ENCODE data around the gene TMEM186. TPM values are rescaled to one million over a fixed set of nuclear protein-coding genes. Genes with fewer than 3 reads are reported as not detected.
"Not testable (repeated sequence)": the region's sequence is repeated elsewhere in the genome, so short reads cannot be mapped to it uniquely, and the experiment has no call there.

Gene TMEM186
- total RNA-seq, 1 donor from 2014 or later, result 5.8 TPM

DNA sequence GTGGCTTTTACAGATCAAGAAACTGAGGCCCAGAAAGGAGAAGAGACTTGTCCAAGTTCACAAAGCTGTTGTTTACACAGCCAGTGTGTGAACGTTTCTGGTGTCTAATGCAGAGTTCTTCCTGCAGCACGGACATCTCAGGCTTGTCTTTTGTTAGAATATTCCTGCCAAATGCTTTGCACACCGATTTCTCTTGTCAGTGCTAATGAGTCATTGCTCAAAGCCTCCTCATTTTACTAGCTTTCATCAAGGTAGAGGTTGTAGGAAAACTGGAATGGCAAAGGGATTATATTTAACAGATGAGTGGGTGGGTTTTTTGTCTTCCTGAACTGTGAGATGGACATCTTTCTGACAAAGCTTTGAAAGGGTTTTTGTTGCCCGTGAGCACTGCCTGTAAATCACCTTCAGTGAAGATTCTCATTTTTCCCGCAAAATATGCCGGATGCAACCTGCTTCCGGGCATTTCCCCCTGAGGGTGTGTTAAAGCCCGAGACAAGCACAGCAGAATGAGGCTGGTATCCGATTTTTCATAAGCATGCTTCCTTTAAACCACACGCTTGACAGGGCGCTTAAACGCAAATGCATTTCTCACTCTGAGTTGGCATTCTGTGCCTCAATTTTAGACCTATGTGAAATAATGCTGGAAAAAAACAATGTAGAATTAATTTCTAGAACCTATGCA lies 14.9 kb upstream of the TMEM186 start:
- DNase-seq, result no peak

DNA sequence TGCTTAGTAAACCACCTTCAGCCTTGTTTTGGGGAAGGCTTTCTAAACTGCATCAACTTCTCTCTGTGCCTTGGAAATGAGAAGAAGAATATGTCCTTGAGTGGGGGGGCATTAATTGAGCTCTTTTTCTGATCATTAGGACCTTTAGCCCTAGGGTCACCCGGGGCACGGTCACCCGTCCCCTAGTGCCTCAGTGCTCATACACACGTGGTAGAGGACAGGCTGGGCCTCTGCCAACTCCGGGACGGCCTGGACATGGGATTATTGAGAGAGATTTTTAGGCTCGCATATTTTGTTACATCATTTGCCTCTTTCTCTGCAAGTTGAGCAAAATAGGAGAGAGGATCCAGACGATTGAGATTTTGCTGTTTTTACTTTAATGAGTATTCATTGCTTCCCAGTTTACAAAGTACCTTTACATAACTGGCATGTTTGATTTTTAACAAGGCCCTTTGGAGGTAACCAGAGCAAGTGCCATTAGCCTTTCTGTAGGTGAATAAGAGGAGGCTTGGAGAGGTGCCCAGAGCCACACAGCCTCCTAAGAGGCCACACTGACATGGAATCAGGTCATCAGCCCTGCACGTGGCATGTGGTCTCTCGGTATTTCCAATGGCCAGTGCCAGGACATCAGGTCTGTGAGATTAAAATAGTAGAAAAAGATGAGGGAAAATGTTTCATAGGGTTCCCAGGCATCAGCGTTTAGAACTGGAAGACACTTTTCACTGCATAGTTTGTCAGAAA lies 11.3 kb upstream of the TMEM186 start:
- no peak for DNase-seq

- DNase-seq, result no peak
These were observed 10.6 kb upstream of the TMEM186 start for GRCh38 chr16:8808009-8808408.

GRCh38 chr16:8807189-8807588 lies 9.8 kb upstream of the TMEM186 start:
- no peak for DNase-seq

DNA sequence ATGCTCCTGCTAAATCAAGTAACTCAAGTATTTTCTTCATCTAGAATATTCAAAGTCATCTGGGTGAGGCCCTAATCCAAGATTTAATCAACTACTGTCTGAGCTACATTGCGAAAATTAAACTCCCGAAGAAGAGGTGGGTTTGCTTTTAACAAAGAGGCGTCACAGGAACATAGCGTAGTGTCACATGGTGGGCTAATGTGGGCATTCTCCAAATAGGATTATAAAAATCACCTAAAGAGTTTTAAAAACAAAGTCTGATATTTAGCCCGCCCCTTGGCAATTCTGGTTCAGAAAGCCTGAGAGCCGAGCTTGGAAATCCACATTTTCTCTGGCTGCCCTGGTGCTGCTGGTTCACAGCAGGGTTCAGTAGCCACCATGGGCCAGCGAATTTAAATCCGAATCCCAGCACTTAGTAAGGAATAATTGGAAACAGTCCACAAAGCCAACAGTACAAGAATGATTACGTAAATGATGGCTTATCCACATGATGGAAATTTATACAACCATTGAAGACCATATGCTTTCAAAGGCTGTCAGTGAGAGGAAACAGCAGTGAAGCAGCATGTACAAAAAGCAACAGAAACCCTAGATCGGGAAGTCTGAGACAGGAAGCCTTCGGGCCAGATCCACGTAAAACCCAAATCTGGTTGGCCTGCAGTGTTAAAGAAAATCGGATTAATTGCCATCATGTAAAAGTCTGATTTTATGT lies 9.0 kb upstream of the TMEM186 start:
- no peak for DNase-seq

- no peak for DNase-seq
These were observed 6.9 kb upstream of the TMEM186 start for GRCh38 chr16:8804313-8804712.

- not testable (repeated sequence) for DNase-seq
These were observed 6.3 kb upstream of the TMEM186 start for GRCh38 chr16:8803733-8804132.

- DNase-seq, result no peak
These were observed 4.3 kb upstream of the TMEM186 start for GRCh38 chr16:8801701-8802100.

DNA sequence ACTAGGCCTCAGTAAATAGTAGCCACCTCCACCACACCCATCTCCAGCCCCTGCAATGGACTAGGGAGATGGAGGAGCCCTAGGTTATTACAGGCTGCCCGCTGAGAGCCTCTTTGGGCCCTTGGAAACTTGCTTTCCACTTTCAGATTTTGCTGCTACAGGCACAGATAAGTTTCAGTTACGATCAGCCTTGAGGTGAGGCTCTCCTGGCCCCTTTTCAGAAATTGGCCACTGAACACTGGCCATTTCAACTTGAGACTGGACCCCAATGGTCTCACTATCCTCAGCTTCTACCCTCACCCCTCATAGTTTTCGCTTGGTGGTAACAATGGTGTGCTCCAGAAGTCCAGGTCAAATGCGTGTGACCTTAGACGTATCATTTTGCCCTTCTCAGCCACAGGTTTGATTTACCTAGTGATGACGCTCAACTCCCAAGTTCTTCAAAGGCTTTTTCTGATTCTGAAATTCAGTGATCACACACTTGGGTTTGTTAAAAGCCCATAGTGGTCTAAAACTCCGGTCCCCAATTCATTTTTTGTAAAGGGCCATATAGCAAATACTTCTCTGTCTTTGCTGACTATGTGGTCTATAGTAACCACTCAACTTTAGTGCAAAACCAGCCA lies 1.2 kb upstream of the TMEM186 start:
- DNase-seq, result no peak

DNA sequence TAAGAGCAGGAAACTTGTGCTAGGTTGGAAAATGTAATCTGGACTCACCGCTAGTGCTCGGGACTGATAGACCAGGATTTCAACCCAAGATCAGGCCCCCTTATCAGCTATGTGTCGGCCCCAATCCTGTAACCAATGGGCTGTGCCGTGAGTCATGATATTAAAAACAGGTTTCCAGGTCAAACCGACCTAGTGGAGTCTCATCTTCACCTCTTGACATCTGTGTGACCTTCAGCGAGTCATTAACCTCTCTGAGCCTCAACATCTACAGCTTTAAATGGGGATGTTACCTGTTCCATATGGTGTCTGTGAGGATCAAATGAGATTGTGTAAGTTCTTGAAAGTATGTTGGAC lies 712 bp upstream of the TMEM186 start:
- DNase-seq, result no peak

DNA sequence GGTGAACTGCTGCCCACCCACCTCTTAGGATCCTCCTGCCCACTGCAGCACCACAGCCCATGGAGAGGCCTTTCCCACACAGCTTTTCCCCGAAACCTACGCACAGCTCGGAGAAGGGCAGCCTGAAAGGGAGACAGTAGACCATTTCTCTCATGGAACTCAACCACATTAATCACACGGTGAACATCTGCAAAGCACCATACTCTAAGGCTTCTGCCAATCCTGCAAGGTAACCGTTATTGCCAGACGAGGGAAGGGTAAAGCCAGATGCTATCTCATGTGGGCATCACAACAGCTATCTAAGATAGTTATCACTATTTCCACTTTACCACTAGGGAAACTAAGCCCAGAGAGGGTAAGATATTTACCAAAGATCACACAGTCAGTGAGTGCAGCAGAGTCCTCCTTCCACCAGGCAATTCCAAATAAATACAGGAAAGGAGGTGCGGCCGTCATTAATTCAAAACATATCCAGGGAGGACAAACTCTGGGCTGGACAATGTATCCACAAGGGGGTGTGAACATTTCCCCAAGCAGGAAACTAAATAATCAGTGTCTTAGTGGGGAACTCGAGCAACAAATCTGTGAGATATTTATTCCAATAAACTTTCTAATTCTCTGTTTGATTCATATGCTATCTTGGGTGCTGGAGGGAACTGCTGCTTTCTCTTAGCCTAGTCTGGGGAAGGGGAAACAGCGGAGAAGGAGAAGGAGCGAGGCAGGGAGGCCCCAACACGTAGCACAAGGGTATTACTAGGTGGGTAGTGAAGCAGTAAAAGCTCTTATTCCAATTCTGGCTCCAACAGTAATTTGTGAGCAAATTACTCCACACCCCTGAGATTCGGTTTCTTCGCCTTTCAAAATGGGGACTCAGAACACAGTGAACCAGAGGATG lies 723 bp downstream of the TMEM186 start:
- DNase-seq, result no peak

DNA sequence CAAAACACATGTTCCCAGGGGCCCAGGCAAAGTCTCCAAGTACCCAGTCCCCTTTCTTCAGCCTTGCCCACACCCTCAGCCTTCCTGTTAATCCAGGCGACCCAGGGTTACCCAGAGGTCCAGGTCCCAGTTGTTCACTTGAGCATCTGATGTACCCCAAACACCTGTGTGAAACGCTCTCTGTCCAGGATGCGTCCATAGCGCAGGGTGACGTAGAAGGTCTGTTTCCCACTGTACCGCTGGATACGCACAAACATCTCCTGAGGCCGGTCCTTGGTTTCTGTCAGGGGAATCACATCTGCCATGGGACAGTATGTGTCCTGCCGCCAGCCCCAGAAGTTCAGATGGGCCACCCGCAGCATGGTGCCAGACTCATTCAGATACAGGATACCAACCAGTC lies 1.6 kb downstream of the TMEM186 start:
- DNase-seq, result no peak

GRCh38 chr16:8795091-8795490 lies 2.3 kb downstream of the TMEM186 start:
- no peak for DNase-seq

DNA sequence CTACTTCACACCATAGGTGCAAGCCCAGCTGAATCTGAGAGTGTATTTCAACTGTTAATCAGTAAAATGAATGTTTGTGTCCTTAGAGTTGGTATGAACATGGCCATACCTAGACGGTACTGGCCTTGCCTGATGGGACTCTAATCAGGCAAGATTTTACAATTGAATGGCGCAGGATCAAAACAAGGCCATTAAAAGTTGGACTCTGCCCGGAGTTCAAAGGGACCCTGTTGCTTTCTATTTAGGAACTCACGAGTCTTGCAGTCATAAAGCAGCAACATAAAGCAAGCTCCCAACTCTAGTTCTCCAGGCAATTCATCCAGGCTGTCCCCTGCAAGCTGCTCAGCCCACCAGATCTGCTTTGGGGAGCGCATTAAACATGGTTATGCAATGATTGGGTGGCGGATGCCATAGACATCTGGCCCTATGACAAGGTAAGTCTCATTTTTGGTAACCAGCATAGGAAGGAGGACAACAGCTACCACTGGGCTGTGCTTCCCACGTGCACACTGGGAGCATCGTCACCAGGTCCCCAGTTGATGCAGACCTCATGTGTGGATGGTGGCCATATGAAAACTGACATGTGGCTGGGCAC lies 8.8 kb downstream of the TMEM186 start:
- no peak for DNase-seq

DNA sequence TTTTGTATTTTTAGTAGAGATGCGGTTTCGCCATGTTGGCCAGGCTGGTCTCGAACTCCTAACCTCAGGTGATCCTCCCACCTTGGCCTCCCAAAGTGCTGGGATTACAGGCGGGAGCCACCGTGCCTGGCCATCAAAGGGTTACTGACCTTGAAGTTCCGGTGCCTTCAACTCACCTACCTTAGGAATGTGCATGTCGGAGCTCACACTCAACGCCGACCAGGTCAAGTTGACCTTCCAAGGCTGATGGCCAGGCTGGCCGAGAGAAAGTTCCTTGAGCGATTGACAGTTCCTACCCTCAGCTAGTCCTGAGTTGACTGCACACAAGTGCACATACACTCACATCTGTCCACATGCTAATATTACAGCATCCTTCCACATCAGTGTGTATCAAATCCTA lies 11.1 kb downstream of the TMEM186 start:
- DNase-seq, result not testable (repeated sequence)

- DNase-seq, result no peak
These were observed 12.0 kb downstream of the TMEM186 start for GRCh38 chr16:8785408-8785807.

- no peak for DNase-seq
These were observed 14.8 kb downstream of the TMEM186 start for GRCh38 chr16:8782673-8783072.

DNA sequence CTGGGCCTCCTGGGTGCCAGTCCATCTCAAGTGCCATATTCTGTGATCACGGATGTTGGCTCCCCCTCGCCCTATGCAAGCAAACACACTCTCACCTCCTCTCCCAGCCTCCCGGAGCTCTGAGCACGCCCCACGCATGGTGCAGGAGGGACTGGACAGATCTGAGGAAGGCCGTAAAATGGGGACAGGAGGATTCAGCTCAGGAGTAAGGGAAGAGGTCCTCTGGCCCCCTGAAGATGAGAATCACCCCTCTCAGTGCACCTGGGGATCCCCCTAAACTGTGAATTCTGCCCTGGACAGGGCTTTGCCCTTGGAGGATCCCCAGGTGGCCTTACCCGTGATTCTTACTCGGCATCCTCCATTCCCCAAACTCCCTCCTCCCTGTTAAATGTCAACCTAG lies 15.6 kb downstream of the TMEM186 start:
- DNase-seq, result no peak

DNA sequence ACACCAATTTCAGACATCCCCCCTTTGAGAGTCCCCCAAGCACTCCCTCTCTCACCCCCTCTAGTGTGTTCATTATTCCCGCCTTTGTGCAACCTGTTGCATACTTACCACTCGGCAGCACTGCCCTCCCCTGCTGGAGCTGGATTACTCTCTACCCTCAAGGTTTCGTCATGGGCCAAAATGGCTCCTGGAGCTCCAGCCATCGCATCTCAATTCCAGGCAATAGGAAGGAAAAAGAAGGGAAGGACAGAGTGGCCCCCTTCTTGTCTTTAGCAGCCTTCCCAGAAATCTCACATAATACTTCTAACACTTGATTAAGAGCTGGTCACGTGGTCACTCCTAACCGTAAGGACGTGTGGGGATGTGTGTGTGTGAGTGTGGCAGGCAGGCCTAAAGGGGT lies 20.2 kb downstream of the TMEM186 start:
- DNase-seq, result no peak

- no peak for DNase-seq
These were observed 21.3 kb downstream of the TMEM186 start for GRCh38 chr16:8776129-8776584.

DNA sequence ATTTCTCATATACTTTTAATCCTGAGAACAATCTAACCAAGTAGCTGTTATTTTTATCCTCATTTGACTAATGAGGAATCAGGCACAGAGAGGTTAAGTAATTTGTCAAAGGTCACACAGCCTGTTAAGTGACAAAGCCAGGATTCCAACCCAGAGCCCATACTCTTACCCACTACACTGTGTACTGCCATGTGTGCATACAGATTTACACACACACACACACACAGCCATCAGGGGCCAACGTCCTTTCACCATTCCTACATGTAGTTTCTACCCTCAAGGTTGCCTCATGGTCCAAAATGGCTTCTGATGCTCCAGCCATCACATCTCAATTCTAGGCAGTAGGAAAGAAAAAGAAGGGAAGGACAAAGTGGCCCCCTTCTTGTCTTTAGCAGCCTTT lies 22.1 kb downstream of the TMEM186 start:
- no peak for DNase-seq

GRCh38 chr16:8774208-8774607 lies 23.2 kb downstream of the TMEM186 start:
- no peak for DNase-seq

Measured in occipital lobe (tissue), 2 donors.